Fibroblast of skin of left biceps (primary cell): ENCODE measurements around the gene ATP23.

ENCODE experiments used
- DNase-seq, 2 experiments: peaks; one replicate each; pipeline ENCODE4 v3.0.0-alpha.2; 2013; ENCODE audit warnings: low read depth in 2 of 2

Gene ATP23

GRCh38 chr12:57908511-57908910 is 32.9 kb upstream of the ATP23 start:
- no peak for DNase-seq

- no peak for DNase-seq
Observed at GRCh38 chr12:57909056-57909455, 32.3 kb upstream of the ATP23 start.

- DNase-seq, result no peak
Observed at GRCh38 chr12:57909611-57910010, 31.8 kb upstream of the ATP23 start.

GRCh38 chr12:57918147-57918546 is 23.2 kb upstream of the ATP23 start:
- DNase-seq, result no peak

- no peak for DNase-seq
Observed at GRCh38 chr12:57927086-57927485, 14.3 kb upstream of the ATP23 start.

GRCh38 chr12:57929092-57929830 is 12.1 kb upstream of the ATP23 start:
- DNase-seq, result no peak

- no peak for DNase-seq
Observed at GRCh38 chr12:57934819-57935218, 6.5 kb upstream of the ATP23 start.

GRCh38 chr12:57935331-57935730 is 6.0 kb upstream of the ATP23 start:
- DNase-seq, result no peak

- DNase-seq, result peak; percentile 71 to 72
Observed at GRCh38 chr12:57935839-57936512, 5.4 kb upstream of the ATP23 start.

GRCh38 chr12:57936513-57936883 is 4.9 kb upstream of the ATP23 start:
- DNase-seq, result no peak

GRCh38 chr12:57939291-57939690 is 2.1 kb upstream of the ATP23 start:
- DNase-seq, result no peak

- no peak for DNase-seq
Observed at GRCh38 chr12:57940052-57940914, 1.1 kb upstream of the ATP23 start.

- no peak for DNase-seq
Observed at GRCh38 chr12:57940915-57941164, 527 bp upstream of the ATP23 start.

GRCh38 chr12:57943438-57944080 is 2.2 kb downstream of the ATP23 start:
- DNase-seq, result no peak

GRCh38 chr12:57944313-57945023 is 3.1 kb downstream of the ATP23 start:
- DNase-seq, result no peak

- DNase-seq, result no peak
Observed at GRCh38 chr12:57952766-57953165, 11.4 kb downstream of the ATP23 start.

GRCh38 chr12:57954768-57955167 is 13.4 kb downstream of the ATP23 start:
- no peak for DNase-seq

GRCh38 chr12:57958061-57958657 is 16.8 kb downstream of the ATP23 start:
- DNase-seq, result no peak

GRCh38 chr12:57964421-57964820 is 23.1 kb downstream of the ATP23 start:
- no peak for DNase-seq

- no peak for DNase-seq
Observed at GRCh38 chr12:57965766-57966165, 24.4 kb downstream of the ATP23 start.

GRCh38 chr12:57966536-57966935 is 25.2 kb downstream of the ATP23 start:
- DNase-seq, result no peak
